Common myeloid progenitor, CD34-positive (primary cell): ENCODE data around the gene SOS1.
"Not testable (repeated sequence)": the region's sequence is repeated elsewhere in the genome, so short reads cannot be mapped to it uniquely, and the experiment has no call there.

Experiments
- CTCF ChIA-PET: fragments of 350-600 bp; sonication (Branson Sonifier 250); formaldehyde crosslinking; loops from one replicate; lab custom pipeline; 2021; ENCODE audit warnings: antibody characterized with exemption; lab: Charles Lee
- POLR2A ChIA-PET: fragments of 350-600 bp; sonication (Branson Sonifier 250); formaldehyde crosslinking; loops from one replicate; lab custom pipeline; 2021; ENCODE audit warnings: antibody characterized with exemption; lab: Charles Lee
- DNase-seq, 3 donors: peaks; one replicate each; pipeline versions ENCODE4 v3.0.0 to v3.0.0-alpha.2; 2013
- H3K27ac ChIP-seq, 2 experiments: 1 replicate in 1 of 2; 2 replicates in 1 of 2; pipeline ENCODE4 v1.7.0; 2013; ENCODE audit warnings: inconsistent platforms in 2 of 2, low read length in 2 of 2, mild to moderate bottlenecking in 2 of 2, low read depth in 1 of 2, moderate library complexity in 1 of 2; ENCODE audit not compliant: severe bottlenecking in 2 of 2, insufficient read depth in 1 of 2, poor library complexity in 1 of 2
- H3K27me3 ChIP-seq, 5 experiments: replicated peaks in 2 of 5; 1 replicate in 3 of 5; 2 replicates in 2 of 5; pipeline versions ENCODE4 v1.6.1 to v1.7.0; 2013; ENCODE audit warnings: low read length in 4 of 5, mild to moderate bottlenecking in 2 of 5, moderate library complexity in 2 of 5, inconsistent platforms in 1 of 5; ENCODE audit not compliant: insufficient read depth in 5 of 5, control insufficient read depth in 4 of 5
- H3K36me3 ChIP-seq, 4 experiments: 1 replicate in 2 of 4; 2 replicates in 2 of 4; pipeline versions ENCODE4 v1.6.1 to v1.7.0; 2013; ENCODE audit warnings: low read length in 3 of 4, control low read depth in 1 of 4, mild to moderate bottlenecking in 1 of 4; ENCODE audit not compliant: control insufficient read depth in 4 of 4, insufficient read depth in 4 of 4
- H3K4me1 ChIP-seq, 4 experiments: 1 replicate in 3 of 4; 2 replicates in 1 of 4; pipeline versions ENCODE4 v1.6.1 to v1.7.1; 2013; ENCODE audit warnings: low read length in 3 of 4, mild to moderate bottlenecking in 3 of 4, control low read depth in 1 of 4, inconsistent platforms in 1 of 4, moderate library complexity in 1 of 4; ENCODE audit not compliant: control insufficient read depth in 4 of 4, insufficient read depth in 4 of 4; ENCODE audit errors: control extremely low read depth in 1 of 4
- H3K4me3 ChIP-seq, 7 experiments: 1 replicate in 4 of 7; 2 replicates in 3 of 7; pipeline versions ENCODE4 v1.5.1 to v1.7.0; 2013; ENCODE audit warnings: mild to moderate bottlenecking in 7 of 7, low read length in 6 of 7, moderate library complexity in 6 of 7, inconsistent platforms in 2 of 7, low read depth in 2 of 7, control low read depth in 1 of 7; ENCODE audit not compliant: insufficient read depth in 4 of 7, control insufficient read depth in 1 of 7; ENCODE audit errors: extremely low read depth in 1 of 7
- H3K9me3 ChIP-seq, 5 experiments: 1 replicate in 4 of 5; 2 replicates in 1 of 5; pipeline versions ENCODE4 v1.6.1 to v1.7.1; 2013; ENCODE audit warnings: low read length in 4 of 5, mild to moderate bottlenecking in 2 of 5, inconsistent platforms in 1 of 5, low read depth in 1 of 5, moderate library complexity in 1 of 5; ENCODE audit not compliant: control insufficient read depth in 4 of 5, insufficient read depth in 2 of 5; ENCODE audit errors: control extremely low read depth in 1 of 5
- WGBS: methylation state at CpG from one replicate; pipeline ENCODE4 v1.1.5; 2013; ENCODE audit not compliant: insufficient coverage; 5-methylcytosine and 5-hydroxymethylcytosine counted together

Gene SOS1

DNA sequence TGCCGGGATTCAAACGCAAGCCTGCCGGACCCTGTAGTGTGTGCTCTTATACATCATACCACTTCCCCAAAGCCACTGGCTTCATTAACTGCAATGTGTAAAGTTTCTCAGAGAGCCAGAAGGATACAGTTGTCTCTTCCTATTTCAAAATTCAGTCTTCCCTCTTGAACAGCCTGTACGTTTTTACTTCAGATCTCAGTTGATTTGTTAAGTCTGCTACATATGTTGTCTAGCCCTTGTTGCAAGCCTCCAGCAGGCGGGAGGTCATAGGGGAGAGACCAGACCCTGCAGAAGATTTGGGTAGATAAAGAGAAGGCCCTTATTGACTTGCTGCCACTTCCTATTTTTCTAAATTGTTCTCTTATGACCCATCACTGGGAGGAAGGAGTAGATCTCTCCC lies 174.9 kb downstream of the SOS1 start:
- CTCF ChIA-PET: interaction anchor here (0.8 to 6.5 kb wide), 6 partner anchors 9 to 283 kb away, joined by 3 to 60 read pairs (median 6); no protein-coding TSS in a partner anchor

GRCh38 chr2:38945372-38945771 lies 175.5 kb downstream of the SOS1 start:
- 94% methylated on average over 3 of the region's 4 CpGs for WGBS
- CTCF ChIA-PET: interaction anchor here (6.5 kb wide), 1 partner anchor 283 kb away, joined by 60 read pairs; no protein-coding TSS in a partner anchor

More for the DNA sequence above, 174.9 kb downstream of the SOS1 start:
- H3K4me1 ChIP-seq: no peaks in the 10 kb centered on the region
- H3K27me3 ChIP-seq: no peaks in the 10 kb centered on the region
- H3K9me3 ChIP-seq: no peaks in the 10 kb centered on the region
- WGBS: 95% methylated on average over 4 of the region's 5 CpGs
- no peak overlapping the region for H3K4me3 ChIP-seq
- no peaks in the 10 kb centered on the region for H3K36me3 ChIP-seq
- POLR2A ChIA-PET: no interaction called here
- H3K27ac ChIP-seq: no peak overlapping the region
- DNase-seq: peak in 2 of 3 donors; percentile 19 to 21

DNA sequence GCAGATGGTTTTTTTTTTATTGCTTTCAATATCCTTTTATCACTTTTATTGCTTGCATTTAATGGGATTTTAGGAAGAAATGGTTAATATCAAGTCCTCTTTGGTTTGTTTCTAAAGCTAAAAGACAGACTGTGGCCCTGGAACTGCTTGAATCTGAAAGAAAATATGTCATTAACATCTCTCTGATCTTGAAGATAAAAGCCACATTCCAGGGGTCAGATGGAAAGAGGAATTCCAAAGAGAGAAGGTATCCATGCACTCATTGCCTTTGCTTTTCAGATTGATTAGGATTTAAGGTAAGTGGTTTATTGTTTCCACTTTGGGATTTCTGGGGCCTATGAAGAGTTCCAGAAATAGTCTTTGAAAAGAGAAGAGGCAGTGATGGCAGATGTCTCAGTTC lies 177.1 kb downstream of the SOS1 start:
- POLR2A ChIA-PET: no interaction called here
- DNase-seq: no peak
- Histone ChIP-seq H3K27ac (no peak overlapping the region), H3K4me1 (no peaks in the 10 kb centered on the region), H3K9me3 (no peaks in the 10 kb centered on the region), H3K4me3 (no peak overlapping the region), H3K27me3 (no peaks in the 10 kb centered on the region), H3K36me3 (no peaks in the 10 kb centered on the region)
- CTCF ChIA-PET: no interaction called here

More at GRCh38 chr2:38945372-38945771, 175.5 kb downstream of the SOS1 start:
- H3K9me3 ChIP-seq: no peaks in the 10 kb centered on the region
- H3K27ac ChIP-seq: no peak overlapping the region
- H3K4me1 ChIP-seq: no peaks in the 10 kb centered on the region
- POLR2A ChIA-PET: no interaction called here
- H3K27me3 ChIP-seq: no peaks in the 10 kb centered on the region
- no peaks in the 10 kb centered on the region for H3K36me3 ChIP-seq
- DNase-seq: no peak
- no peak overlapping the region for H3K4me3 ChIP-seq

GRCh38 chr2:38940746-38941145 lies 180.1 kb downstream of the SOS1 start:
- CTCF ChIA-PET: interaction anchor here (1.0 to 1.4 kb wide), 3 partner anchors 8 to 289 kb away, joined by 3 to 4 read pairs (median 3); no protein-coding TSS in a partner anchor
- POLR2A ChIA-PET: no interaction called here
- Histone ChIP-seq H3K27ac (no peak overlapping the region), H3K27me3 (no peaks in the 10 kb centered on the region), H3K36me3 (no peaks in the 10 kb centered on the region), H3K4me1 (no peaks in the 10 kb centered on the region), H3K9me3 (no peaks in the 10 kb centered on the region), H3K4me3 (no peak overlapping the region)
- no peak for DNase-seq
- WGBS: no CpG with 5 or more reads among the region's 1 CpG

- Histone ChIP-seq H3K27ac (no peak overlapping the region), H3K9me3 (no peaks in the 10 kb centered on the region), H3K4me1 (no peaks in the 10 kb centered on the region), H3K4me3 (no peak overlapping the region), H3K27me3 (no peaks in the 10 kb centered on the region), H3K36me3 (no peaks in the 10 kb centered on the region)
- POLR2A ChIA-PET: no interaction called here
- CTCF ChIA-PET: no interaction called here
- WGBS: 94% methylated on average over 2 of the region's 3 CpGs
- DNase-seq: no peak
Observed at GRCh38 chr2:38937548-38937947, 183.3 kb downstream of the SOS1 start.

DNA sequence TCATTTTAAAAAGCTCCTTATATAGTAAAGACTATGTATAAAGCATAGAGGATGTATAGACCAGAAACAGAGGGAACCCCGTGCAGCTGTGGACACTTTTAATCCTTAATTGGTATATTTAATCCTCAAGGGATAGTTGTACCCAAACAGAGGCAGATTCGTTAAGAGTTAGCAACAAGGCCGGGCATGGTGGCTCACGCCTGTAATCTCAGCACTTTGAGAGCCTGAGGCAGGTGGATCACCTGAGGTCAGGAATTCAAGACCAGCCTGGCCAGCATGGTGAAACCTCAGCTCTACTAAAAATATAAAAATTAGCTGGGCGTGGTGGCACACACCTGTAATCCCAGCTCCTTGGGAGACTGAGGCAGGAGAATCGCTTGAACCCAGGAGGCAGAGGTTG lies 184.3 kb downstream of the SOS1 start:
- CTCF ChIA-PET: interaction anchor here (1.3 to 1.6 kb wide), 2 partner anchors 10 to 11 kb away, joined by 3 to 5 read pairs; no protein-coding TSS in a partner anchor
- H3K4me3 ChIP-seq, H3K9me3 ChIP-seq, H3K4me1 ChIP-seq, H3K27me3 ChIP-seq, DNase-seq, H3K36me3 ChIP-seq, H3K27ac ChIP-seq, POLR2A ChIA-PET: not testable (repeated sequence)
- WGBS: 100% methylated on average over 5 of the region's 6 CpGs

- 100% methylated on average over 1 of the region's 4 CpGs for WGBS
- DNase-seq: no peak
- Histone ChIP-seq H3K4me1 (no peaks in the 10 kb centered on the region), H3K4me3 (no peak overlapping the region), H3K27ac (no peak overlapping the region), H3K27me3 (no peaks in the 10 kb centered on the region), H3K9me3 (no peaks in the 10 kb centered on the region), H3K36me3 (no peaks in the 10 kb centered on the region)
- ChIA-PET POLR2A (no interaction called here), CTCF (interaction anchor here (1.3 to 1.6 kb wide), 2 partner anchors 10 to 12 kb away, joined by 3 to 5 read pairs; no protein-coding TSS in a partner anchor)
Observed at GRCh38 chr2:38935568-38936172, 185.2 kb downstream of the SOS1 start.
